B cell (primary cell): ENCODE measurements around the gene CUL4B. TPM values are rescaled to one million over a fixed set of nuclear protein-coding genes. Genes with fewer than 3 reads are reported as not detected.
"Not testable (repeated sequence)": the region's sequence is repeated elsewhere in the genome, so short reads cannot be mapped to it uniquely, and the experiment has no call there.

Source experiments
- ATAC-seq: fragments of 200-7000 bp; cut with Tn5 transposase; one replicate; pipeline ENCODE4 v1.10.0; 2021; ENCODE audit warnings: low read depth, mild to moderate bottlenecking, moderate number of reproducible peaks, moderate library complexity
- CTCF ChIA-PET: fragments of 350-600 bp; sonication (Branson Sonifier 250); formaldehyde crosslinking; loops from one replicate; lab custom pipeline; 2021; ENCODE audit warnings: antibody characterized with exemption, inconsistent platforms; lab: Charles Lee
- POLR2A ChIA-PET: fragments of 350-600 bp; sonication (Branson Sonifier 250); formaldehyde crosslinking; loops from one replicate; lab custom pipeline; 2021; ENCODE audit warnings: antibody characterized with exemption; lab: Charles Lee
- DNase-seq: peaks from one replicate; pipeline ENCODE4 v3.0.0; 2013
- H2AFZ ChIP-seq: 2 replicates; pipeline ENCODE4 v1.6.1; 2012; ENCODE audit warnings: mild to moderate bottlenecking, low read depth, low read length; ENCODE audit not compliant: insufficient read depth, poor library complexity, severe bottlenecking
- H3K27ac ChIP-seq, 2 donors: 1 replicate in 1 of 2; 2 replicates in 1 of 2; pipeline ENCODE4 v1.5.1; 2012 to 2013; ENCODE audit warnings: low read length in 2 of 2, mild to moderate bottlenecking in 2 of 2, moderate library complexity in 1 of 2
- H3K27me3 ChIP-seq, 4 experiments: fragments of 200-600 bp in 1 of 4; sonication (generic) in 1 of 4; replicated peaks in 1 of 4; 1 replicate in 2 of 4; 2 replicates in 2 of 4; pipeline versions ENCODE4 v1.6.1 to v1.7.0; 2013 to 2016; ENCODE audit warnings: low read length in 3 of 4, mild to moderate bottlenecking in 2 of 4, mixed read lengths in 1 of 4, moderate library complexity in 1 of 4; ENCODE audit not compliant: insufficient read depth in 4 of 4, control insufficient read depth in 3 of 4; ENCODE audit errors: control extremely low read depth in 1 of 4
- H3K36me3 ChIP-seq, 2 experiments: replicated peaks in 1 of 2; 1 replicate in 1 of 2; 2 replicates in 1 of 2; pipeline versions ENCODE4 v1.6.1 to v1.7.1; 2013; ENCODE audit warnings: low read length in 1 of 2; ENCODE audit not compliant: insufficient read depth in 2 of 2, control insufficient read depth in 1 of 2; ENCODE audit errors: control extremely low read depth in 1 of 2, extremely low read depth in 1 of 2
- H3K4me1 ChIP-seq, 2 donors: fragments of 200-600 bp in 1 of 2; sonication (generic) in 1 of 2; 1 replicate in 1 of 2; 2 replicates in 1 of 2; pipeline versions ENCODE4 v1.5.1 to v1.6.1; 2013 to 2017; ENCODE audit warnings: low read length in 2 of 2; ENCODE audit not compliant: control insufficient read depth in 2 of 2, insufficient read depth in 2 of 2
- H3K4me2 ChIP-seq: replicated peaks from 2 replicates; pipeline ENCODE3; 2012; ENCODE audit warnings: mild to moderate bottlenecking, low read depth, low read length; ENCODE audit not compliant: poor library complexity, severe bottlenecking
- H3K4me3 ChIP-seq, 5 experiments: fragments of 200-600 bp in 1 of 5; sonication (generic) in 1 of 5; 1 replicate in 3 of 5; 2 replicates in 2 of 5; pipeline versions ENCODE4 v1.5.1 to v1.7.0; 2011 to 2016; ENCODE audit warnings: low read length in 4 of 5, mild to moderate bottlenecking in 4 of 5, low read depth in 2 of 5, control low read depth in 1 of 5, moderate library complexity in 1 of 5; ENCODE audit not compliant: insufficient read depth in 1 of 5; ENCODE audit errors: control extremely low read depth in 1 of 5, extremely low read depth in 1 of 5
- H3K79me2 ChIP-seq: fragments of 200-600 bp; sonication (generic); one replicate; pipeline ENCODE4 v1.6.0; 2016; ENCODE audit warnings: low read length; ENCODE audit not compliant: control insufficient read depth, insufficient read depth
- H3K9ac ChIP-seq: fragments of 200-600 bp; sonication (generic); 2 replicates; pipeline ENCODE4 v1.6.1; 2017; ENCODE audit warnings: mild to moderate bottlenecking, low read length, moderate library complexity
- H3K9me3 ChIP-seq, 3 donors: one replicate each; pipeline versions ENCODE4 v1.6.1 to v1.7.1; 2013; ENCODE audit warnings: low read length in 2 of 3; ENCODE audit not compliant: control insufficient read depth in 2 of 3, insufficient read depth in 1 of 3; ENCODE audit errors: control extremely low read depth in 1 of 3
- H4K20me1 ChIP-seq: 2 replicates; pipeline ENCODE4 v1.6.0; 2012; ENCODE audit warnings: mild to moderate bottlenecking, low read length; ENCODE audit not compliant: insufficient read depth, control insufficient read depth, poor library complexity, severe bottlenecking
- H3K27ac Mint-ChIP-seq: one replicate; pipeline ENCODE4 v1.8.0; 2021; ENCODE audit warnings: mixed read lengths
- H3K27me3 Mint-ChIP-seq: one replicate; pipeline ENCODE4 v1.8.0; 2021; ENCODE audit warnings: mixed read lengths
- H3K4me1 Mint-ChIP-seq: one replicate; pipeline ENCODE4 v1.8.0; 2021; ENCODE audit warnings: mixed read lengths
- H3K4me3 Mint-ChIP-seq: one replicate; pipeline ENCODE4 v1.8.0; 2021; ENCODE audit warnings: mixed read lengths
- H3K9me3 Mint-ChIP-seq: one replicate; pipeline ENCODE4 v1.8.0; 2022; ENCODE audit warnings: mixed read lengths; ENCODE audit not compliant: insufficient read depth
- EZH2 ChIP-seq: IDR thresholded peaks from 2 replicates; pipeline ENCODE4 v1.6.1; 2012; ENCODE audit warnings: borderline replicate concordance, low read depth, mild to moderate bottlenecking, moderate library complexity, low read length; ENCODE audit not compliant: insufficient read depth, poor library complexity, severe bottlenecking
- WGBS: methylation state at CpG from one replicate; pipeline ENCODE4 v1.1.5; 2013; ENCODE audit warnings: missing lambda C conversion rate; ENCODE audit not compliant: insufficient coverage; 5-methylcytosine and 5-hydroxymethylcytosine counted together
- intact Hi-C: fragments of 100-400 bp; cut with micrococcal nuclease; formaldehyde crosslinking; loops from one replicate; pipeline ENCODE4 v1.10.0; 2022
- polyA plus RNA-seq: library from polyadenylated mRNA; depleted of rRNA; stranded (reverse); fragments of >200 nt; gene quantifications from 2 replicates; pipeline ENCODE4 v1.2.3, GENCODE V29; 2012
- total RNA-seq, 2 donors: library from RNA; stranded (reverse); fragments of 120-200 nt in 1 of 2; gene quantifications; 1 replicate in 1 of 2; 2 replicates in 1 of 2; pipeline versions ENCODE4 v1.2.3 to v1.2.4, GENCODE V29; 2013 to 2022
- TF ChIP-seq, protein P1 (sequence below): fragments of 200-600 bp; IDR thresholded peaks from one replicate; pipeline ENCODE4 v1.8.0; 2022; ENCODE audit warnings: antibody characterized with exemption, mild to moderate bottlenecking

Gene CUL4B
- total and polyA plus RNA-seq, 2 donors (not counting 1 experiment from before 2014, with no cell fraction given) = 13.6 to 56.1 TPM

DNA sequence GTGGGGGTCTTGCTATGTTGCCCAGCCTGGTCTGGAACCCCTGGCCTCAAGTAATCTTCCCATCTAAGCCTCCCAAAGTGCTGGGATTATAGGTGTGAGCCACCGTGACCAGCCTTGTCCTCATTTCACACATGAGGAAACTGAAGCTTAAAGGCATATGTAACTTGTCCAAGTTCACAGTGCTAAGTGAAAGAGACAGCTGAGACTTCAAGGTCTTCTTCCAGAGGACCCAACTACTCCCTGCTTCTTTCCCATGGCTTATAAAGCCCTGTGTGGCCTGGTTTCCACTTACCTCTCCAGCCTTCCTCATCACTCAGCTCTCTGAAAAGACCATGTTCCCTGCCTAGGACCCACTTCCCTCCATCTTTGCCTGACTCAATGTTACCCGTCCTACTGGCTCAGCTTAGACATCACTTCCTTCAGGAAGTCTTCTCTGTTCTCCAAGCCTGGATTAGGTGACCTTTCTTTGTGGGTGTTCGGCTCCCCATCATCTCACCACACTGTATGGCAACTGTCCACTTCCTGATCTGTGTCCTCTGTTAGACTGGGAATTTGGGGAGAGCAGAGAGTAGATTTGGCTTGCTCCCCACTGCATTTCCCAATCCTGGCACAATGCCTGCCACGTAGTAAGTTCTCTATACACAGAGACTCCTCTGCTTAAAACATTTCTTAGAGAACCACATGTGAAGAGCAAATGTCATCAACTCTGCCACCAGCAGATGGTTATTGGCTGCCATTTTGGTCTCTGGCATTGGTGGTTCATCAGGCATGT, 61.3 kb downstream of the CUL4B start:
- Mint-ChIP-seq H3K9me3 (no peaks in the 10 kb centered on the region), H3K27ac (no peak overlapping the region), H3K27me3 (no peaks in the 10 kb centered on the region), H3K4me1 (peaks cover 5% of the 10 kb centered on the region), H3K4me3 (no peak overlapping the region)
- Histone ChIP-seq H3K9me3 (no peaks in the 10 kb centered on the region), H3K36me3 (no peaks in the 10 kb centered on the region), H3K9ac (no peak overlapping the region), H3K4me3 (no peak overlapping the region), H3K4me2 (no peak overlapping the region), H2AFZ (peak overlapping the region; percentile 33), H3K4me1 (no peaks in the 10 kb centered on the region), H3K27me3 (no peaks in the 10 kb centered on the region), H3K79me2 (no peaks in the 10 kb centered on the region), H3K27ac (no peak overlapping the region), H4K20me1 (no peaks in the 10 kb centered on the region)
- intact Hi-C loops = loop anchor here (5.0 to 10.0 kb wide), 2 partner anchors 63 to 135 kb away; partner anchors contain the start of genes C1GALT1C1 and CUL4B
- WGBS = no CpG with 5 or more reads among the region's 4 CpGs
- TF ChIP-seq, protein P1, sequence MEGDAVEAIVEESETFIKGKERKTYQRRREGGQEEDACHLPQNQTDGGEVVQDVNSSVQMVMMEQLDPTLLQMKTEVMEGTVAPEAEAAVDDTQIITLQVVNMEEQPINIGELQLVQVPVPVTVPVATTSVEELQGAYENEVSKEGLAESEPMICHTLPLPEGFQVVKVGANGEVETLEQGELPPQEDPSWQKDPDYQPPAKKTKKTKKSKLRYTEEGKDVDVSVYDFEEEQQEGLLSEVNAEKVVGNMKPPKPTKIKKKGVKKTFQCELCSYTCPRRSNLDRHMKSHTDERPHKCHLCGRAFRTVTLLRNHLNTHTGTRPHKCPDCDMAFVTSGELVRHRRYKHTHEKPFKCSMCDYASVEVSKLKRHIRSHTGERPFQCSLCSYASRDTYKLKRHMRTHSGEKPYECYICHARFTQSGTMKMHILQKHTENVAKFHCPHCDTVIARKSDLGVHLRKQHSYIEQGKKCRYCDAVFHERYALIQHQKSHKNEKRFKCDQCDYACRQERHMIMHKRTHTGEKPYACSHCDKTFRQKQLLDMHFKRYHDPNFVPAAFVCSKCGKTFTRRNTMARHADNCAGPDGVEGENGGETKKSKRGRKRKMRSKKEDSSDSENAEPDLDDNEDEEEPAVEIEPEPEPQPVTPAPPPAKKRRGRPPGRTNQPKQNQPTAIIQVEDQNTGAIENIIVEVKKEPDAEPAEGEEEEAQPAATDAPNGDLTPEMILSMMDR = no peak
- TF ChIP-seq EZH2 = no peak
- ATAC-seq (no peak), DNase-seq (no peak)
- CTCF ChIA-PET = interaction anchor here (0.8 to 2.2 kb wide), 8 partner anchors 14 to 270 kb away, joined by 3 to 18 read pairs (median 3); no protein-coding TSS in a partner anchor
- POLR2A ChIA-PET = no interaction called here

DNA sequence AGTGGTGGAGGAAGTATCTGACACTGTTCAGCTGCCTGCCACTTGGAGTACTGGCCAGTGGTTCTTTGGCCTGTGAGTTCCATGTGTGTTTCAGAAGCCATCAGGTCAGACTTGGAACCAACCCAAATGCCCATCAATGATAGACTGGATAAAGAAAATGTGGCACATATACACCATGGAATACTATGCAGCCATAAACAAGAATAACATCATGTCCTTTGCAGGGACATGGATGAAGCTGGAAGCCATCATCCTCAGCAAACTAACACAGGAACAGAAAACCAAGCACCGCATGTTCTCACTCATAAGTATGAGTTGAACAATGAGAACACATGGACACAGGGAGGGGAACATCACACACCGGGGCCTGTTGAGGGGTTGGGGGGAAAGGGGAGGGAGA, 70.6 kb downstream of the CUL4B start:
- no CpG with 5 or more reads among the region's 2 CpGs for WGBS
- H3K9me3 ChIP-seq, ATAC-seq, H3K4me1 ChIP-seq, POLR2A ChIA-PET, H3K9me3 Mint-ChIP-seq, H3K27ac ChIP-seq, H3K9ac ChIP-seq, H3K27me3 ChIP-seq, H3K36me3 ChIP-seq, H3K79me2 ChIP-seq, H3K27me3 Mint-ChIP-seq, H4K20me1 ChIP-seq, H3K27ac Mint-ChIP-seq, CTCF ChIA-PET, DNase-seq, H3K4me3 ChIP-seq, H2AFZ ChIP-seq, H3K4me2 ChIP-seq, H3K4me3 Mint-ChIP-seq: not testable (repeated sequence)
- intact Hi-C loops = loop anchor here (10.0 kb wide), 1 partner anchor 145 kb away; the partner anchor contains the start of gene C1GALT1C1
- H3K4me1 Mint-ChIP-seq = peaks cover 13% of the 10 kb centered on the region
